H1 (cell line): ENCODE results near the gene APLP1. TPM values are rescaled to one million over a fixed set of nuclear protein-coding genes. Genes with fewer than 3 reads are reported as not detected.

Experiments used
- ASH2L ChIP-seq: fragments of 200-600, 300-600 bp; sonication (generic); IDR thresholded peaks from one replicate; pipeline ENCODE4 v1.7.1; 2017; ENCODE audit warnings: low read length
- CHD7 ChIP-seq: fragments of 300-600 bp; sonication (generic); IDR thresholded peaks from 2 replicates; pipeline ENCODE4 v1.7.1; 2012; ENCODE audit warnings: low read length, moderate library complexity, mild to moderate bottlenecking, inconsistent platforms; ENCODE audit not compliant: insufficient replicate concordance
- FOSL1 ChIP-seq: IDR thresholded peaks from 2 replicates; pipeline ENCODE4 v1.6.1; 2011; ENCODE audit warnings: mild to moderate bottlenecking, low read depth, low read length, moderate library complexity; ENCODE audit not compliant: insufficient read depth
- MAFK ChIP-seq: IDR thresholded peaks from 2 replicates; pipeline ENCODE4 v1.6.1; 2012; ENCODE audit warnings: low read depth, mild to moderate bottlenecking, improper control_type of control experiment, low read length
- TEAD4 ChIP-seq: IDR thresholded peaks from 2 replicates; pipeline ENCODE4 v1.6.1; 2012; ENCODE audit warnings: low read depth, low read length, inconsistent platforms, mixed read lengths
- polyA plus RNA-seq, 7 experiments: library from polyadenylated mRNA; depleted of rRNA in 3 of 7; stranded (reverse) in 5 of 7; unstranded in 2 of 7; fragments of >200 nt in 5 of 7; fragments of 200-250 nt in 2 of 7; gene quantifications; 1 replicate in 5 of 7; 2 replicates in 1 of 7; 4 replicates in 1 of 7; pipeline versions ENCODE4 v1.2.1 to v1.2.3, GENCODE V29; 2011 to 2013; ENCODE audit warnings: missing spikeins in 2 of 7, mixed read lengths in 2 of 7
- total RNA-seq: library from RNA; stranded (reverse); fragmentation: NEBNext Ultra II Directional; extraction: Animal tissue kit (Norgen Biotek cat#: 25700); gene quantifications from 2 replicates; pipeline ENCODE4 v1.2.1, GENCODE V29; 2021

Gene APLP1
- total and polyA plus RNA-seq, 2 of the 8 experiments (the other 6 are each of a cell fraction or from before 2014, with no cell fraction given) = 19.9 to 22.0 TPM

GRCh38 chr19:35901055-35901644 lies 32.8 kb downstream of the APLP1 start (continued):
- TF ChIP-seq TEAD4 (no peak), ASH2L (no peak), FOSL1 (no peak), CHD7 (no peak), MAFK (no peak)
